GM19452 (cell line): ENCODE measurements around the gene KDM6A.
"Not testable (repeated sequence)": the region's sequence is repeated elsewhere in the genome, so short reads cannot be mapped to it uniquely, and the experiment has no call there.

Source experiments
- ATAC-seq: cut with Tn5 transposase; IDR thresholded peaks from one replicate; pipeline ENCODE4 v1.9.1; 2021; ENCODE audit not compliant: unreplicated experiment

The KDM6A gene

DNA sequence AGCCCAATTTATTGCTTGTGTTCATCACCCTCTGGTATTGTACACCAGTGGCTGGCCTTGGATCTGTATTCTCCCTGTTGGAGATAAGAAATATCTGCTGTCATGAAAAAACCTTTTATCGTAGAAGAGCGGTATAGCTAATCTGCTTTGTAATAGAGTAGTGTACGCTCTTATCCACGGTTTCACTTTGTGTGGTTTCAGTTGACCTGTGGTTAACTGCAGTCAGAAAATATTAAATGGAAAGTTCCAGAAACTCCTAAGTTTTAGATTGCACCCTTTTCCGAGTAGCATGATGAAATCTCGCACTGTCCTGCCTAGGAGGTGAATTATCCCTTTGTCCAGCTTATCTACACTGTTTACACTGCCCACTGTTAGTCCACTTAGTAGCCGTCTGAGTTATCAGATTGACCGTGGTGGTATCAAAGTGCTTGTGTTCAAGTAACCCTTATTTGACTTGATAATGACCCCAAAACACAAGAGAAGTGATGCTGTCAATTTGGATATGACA lies 42.4 kb downstream of the KDM6A start:
- ATAC-seq, result no peak

DNA sequence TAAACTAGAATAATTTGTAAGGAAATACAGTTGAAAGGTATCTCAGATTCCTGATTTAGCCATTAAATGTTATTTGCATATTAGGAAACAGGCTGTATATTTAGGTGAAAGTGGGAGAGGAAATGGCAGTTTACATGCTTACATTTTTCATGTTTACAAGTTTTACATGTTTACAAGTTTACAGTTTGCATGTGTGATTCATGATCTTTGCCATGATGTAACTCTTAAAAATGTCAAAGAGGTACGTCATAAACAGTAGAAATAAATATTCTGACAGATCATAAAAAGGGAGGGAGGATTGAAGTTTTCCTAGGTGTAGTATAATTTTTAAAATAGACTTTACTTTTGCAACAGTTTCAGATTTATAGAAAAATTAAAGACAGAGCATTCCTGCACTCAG lies 45.7 kb downstream of the KDM6A start:
- no peak for ATAC-seq

DNA sequence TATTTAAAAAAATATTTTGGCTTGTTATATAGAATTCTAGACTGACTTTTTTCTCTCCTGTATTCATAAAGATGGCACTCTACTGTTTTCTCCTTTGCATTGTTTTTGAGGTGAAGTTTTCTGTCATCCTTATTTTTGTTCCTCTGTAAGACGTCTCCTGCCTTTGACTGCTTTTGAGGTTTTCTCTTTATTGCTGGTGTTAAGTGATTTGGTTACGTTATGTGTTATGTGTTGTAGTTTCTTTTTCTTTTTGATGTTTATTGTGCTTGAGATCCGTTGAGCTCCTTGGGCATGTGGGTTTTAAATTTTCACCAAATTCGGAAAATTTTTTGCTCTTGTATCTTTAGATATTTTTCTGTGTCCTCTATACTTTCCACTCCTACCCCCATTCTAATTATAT lies 50.0 kb downstream of the KDM6A start:
- no peak for ATAC-seq

DNA sequence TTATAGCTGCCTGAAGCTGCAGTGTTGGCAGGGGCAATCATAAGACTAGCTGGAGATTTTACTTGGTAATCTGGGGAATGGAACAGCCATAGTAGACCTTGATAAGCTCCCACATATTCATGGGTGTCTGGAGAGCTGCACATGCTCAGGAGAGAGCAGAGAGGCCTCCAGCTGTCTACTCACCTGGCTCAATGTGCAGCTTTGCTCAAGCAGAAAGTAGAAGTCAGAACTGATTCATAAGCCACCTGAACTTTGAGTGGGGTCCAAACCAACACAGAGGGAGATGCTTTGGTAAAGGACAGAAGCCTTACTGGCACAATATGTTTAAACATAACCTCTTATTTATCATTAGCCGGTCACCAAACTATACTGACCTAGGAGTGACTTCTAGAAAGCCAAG lies 54.4 kb downstream of the KDM6A start:
- ATAC-seq, result no peak

DNA sequence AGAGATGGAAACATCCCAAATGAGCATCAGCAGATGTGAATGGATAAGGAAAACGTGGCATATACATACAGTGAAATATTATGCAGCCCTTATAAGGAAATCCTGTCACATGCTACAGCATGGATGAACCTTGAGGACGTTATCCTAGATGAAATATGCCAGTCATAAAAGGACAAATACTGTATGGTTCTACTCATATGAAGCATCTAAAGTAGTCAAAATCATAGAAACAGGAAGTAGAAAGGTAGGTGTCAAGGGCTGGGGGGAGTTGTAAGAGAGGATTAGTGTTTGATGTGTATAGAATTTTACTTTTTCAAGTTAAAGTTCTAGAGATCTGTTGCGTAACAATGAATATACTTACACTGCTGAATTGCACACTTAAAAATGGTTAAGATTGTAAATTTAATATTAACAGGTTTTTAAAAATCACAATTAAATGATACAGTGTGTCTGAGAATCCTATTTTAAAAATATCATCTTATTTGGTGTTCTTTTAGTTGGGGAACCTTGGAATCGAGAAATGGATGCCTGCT lies 58.5 kb downstream of the KDM6A start:
- no peak for ATAC-seq

DNA sequence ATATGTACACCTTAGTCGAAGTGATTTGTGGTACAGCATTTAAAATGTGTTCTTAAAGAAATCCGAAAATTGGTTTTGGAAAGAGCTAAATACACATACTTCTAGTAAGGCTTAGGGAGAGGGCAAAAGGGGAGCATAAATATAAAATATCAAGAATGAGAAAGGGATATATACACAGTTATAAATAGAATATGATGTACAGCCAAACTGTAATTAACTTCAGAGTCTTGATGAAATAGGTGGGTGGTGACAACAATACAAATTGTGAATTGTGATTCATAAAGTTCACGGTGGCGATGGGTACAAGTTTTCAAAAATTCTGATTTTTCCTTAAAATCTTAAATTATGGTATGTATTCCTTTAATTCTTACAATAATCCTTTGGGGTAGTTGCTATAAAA lies 62.2 kb downstream of the KDM6A start:
- no peak for ATAC-seq

DNA sequence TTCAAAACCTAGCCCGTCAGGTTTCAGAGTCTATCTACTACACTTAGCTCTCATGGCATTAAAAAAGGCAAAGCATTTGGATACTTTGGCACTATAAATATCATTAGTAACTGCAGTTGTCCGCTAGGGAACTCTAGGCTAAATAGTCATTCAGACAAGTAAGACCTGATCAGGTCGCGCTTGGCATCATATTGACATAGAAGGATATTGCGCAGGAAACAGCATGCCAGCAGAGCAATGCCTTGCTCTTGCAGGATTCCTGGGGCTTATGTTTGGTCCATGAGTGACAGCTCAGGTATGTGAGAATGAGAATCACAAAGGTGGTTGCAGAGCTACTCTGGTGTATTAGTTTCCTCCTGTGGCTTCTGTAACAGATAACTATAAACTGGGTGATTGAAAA lies 62.7 kb downstream of the KDM6A start:
- no peak for ATAC-seq

DNA sequence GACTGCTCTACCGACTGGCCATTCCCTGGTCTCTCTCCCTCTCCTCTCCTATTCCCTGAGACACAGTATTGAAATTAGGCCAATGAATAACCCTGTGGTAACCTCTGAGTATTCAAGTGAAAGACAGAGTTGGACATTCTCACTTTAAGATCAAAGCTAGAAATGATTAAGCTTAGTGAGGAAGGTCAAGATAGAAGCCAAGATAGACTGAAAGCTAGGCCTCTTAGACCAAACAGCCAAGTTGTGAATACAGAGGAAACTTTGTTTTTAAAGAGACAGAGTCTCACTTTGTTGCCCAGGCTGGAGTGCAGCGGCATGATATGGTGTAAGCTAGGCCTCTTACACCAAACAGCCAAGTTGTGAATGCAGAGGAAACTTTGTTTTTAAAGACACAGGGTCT lies 64.6 kb downstream of the KDM6A start:
- ATAC-seq, result peak; percentile 58

DNA sequence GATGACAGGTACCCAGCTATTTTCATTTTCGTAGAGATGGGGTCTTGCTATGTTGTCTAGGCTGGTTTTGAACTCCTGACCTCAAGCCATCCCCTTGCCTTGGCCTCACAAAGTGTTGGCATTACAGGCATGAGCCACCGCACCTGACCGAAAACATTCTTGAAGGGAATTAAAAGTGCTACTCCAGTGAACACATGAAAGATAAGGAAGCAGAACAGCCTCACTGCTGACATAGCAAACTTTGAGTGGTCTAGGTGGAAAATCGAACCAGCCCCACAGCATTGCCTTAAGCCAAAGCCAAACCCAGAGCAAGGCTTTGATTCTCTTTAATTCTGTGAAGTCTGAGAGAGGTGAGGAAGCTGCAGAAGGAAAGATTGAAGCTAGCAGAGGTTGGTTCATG lies 65.1 kb downstream of the KDM6A start:
- no peak for ATAC-seq

DNA sequence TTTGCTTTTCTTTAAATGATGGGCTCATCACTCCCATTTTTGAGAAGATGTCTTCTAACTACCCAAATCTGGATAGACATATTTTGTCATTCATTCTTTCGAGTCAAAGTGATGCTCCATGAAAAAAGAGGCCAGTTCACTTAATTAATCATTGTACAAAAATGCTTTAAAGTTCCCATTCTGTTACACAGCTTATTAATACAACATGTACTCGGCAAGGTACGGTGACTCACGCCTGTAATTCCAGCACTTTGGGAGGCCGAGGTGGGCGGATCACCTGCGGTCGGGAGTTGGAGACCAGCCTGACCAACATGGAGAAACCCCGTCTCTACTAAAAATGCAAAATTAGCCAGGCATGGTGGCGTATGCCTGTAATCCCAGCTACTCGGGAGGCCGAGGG lies 67.6 kb downstream of the KDM6A start:
- ATAC-seq, result not testable (repeated sequence)

DNA sequence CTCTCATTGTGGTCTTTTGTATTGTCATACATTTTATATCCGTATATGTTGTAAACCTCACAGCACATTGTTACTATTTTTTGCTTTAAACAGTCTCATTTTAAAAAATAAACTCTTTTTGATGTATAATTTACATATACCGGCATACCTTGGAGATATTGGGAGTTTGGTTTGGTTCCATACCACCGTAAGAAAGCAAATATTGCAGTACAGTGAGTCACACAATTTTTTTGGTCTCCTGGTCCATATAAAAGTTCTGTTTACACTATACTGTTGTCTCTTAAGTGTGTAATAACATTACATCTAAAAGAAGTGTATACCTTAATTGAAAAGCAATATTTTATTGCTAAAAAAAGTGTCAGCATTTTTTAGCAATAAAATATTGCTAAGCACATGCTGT lies 70.0 kb downstream of the KDM6A start:
- ATAC-seq, result no peak

DNA sequence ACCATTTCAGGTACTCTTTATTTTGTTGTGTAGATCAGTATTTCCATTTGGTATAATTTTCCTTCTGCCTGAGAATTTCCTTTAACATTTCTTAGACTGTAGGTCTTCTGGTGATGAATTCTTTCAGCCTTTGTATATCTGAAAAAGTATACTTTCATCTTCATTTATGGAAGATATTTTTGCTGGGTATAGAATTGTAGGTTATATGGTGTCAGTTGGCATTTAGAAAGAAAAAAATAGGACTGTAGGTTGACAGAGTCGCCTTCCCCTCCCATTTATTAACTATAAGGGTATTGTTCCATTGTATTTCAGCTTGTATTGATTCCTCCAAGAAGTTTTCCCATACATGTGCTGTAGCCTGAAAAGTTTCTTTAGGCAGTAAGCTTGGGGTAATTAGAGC lies 71.9 kb downstream of the KDM6A start:
- no peak for ATAC-seq

DNA sequence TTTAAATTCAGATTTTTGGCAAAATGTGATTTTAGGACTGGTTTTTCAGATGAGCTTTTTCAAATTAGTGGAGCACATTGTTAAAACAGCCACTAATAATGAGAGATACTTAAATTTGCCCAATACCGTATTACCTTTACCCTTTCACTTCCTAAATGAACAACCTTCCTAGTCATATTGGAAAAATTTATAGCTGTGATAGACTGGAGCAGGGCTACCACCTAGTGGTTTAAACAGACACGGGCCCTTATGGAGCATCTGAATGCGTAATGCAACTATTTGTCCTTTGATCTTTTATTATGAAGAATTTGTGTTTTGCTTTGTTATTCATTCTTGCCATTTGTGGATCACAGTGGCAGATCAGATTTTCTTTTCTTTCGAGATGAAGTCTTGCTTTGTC lies 72.7 kb downstream of the KDM6A start:
- ATAC-seq, result no peak

DNA sequence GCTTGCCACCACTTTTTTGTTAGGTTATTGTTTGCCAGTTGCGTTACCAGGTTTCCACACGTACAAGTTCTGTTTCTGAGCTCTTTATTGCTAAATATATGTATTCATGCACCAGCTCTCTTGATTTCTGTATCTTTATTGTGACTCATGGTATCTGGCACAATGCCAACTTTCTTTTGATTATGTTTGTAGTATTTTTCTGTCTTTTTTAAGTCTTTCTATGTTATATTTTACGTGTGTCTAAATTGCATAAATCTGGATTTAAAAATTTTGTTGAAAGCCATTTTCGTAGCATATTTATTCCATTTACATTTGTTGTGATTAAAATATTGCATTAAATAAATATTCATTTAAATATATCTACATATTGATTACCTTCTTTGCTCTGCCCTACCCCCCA lies 73.8 kb downstream of the KDM6A start:
- no peak for ATAC-seq

DNA sequence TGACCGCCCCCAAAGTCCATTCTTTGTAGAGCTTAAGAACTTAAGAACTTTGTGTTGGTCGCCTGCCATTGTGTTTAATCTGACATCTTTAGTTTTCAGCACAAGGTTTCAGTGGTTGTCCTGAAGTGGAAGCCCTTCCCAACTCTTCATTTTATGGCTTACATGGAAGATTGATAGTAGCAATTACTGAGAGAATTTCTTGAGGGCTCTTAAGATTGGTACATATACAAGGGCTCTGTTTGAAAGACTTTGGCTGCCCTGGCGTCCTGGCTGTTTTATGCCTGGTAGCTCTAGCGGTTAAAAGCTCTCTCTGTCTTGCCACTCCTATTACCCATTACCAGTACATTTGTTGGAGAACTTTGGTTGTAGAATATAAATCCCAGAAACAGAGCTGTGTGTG lies 75.0 kb downstream of the KDM6A start:
- ATAC-seq, result no peak

DNA sequence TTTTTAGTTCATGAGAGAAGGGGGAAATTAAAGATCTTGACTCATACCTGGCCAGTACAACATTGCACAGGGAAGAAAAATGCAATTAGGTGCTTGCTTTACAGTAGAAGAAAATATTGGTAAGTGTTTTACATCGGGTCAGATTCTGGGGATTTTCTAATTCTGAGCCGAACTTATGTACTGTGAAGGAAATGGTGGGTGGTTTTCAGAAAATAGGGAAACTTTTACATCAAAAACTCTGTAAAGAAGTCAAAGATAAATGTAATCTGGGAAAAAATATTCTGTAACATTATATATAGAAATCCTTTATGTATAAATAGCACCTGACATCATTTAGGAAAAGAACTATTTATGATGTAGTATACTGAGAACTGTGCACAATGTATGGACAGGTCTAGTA lies 75.4 kb downstream of the KDM6A start:
- ATAC-seq, result no peak

DNA sequence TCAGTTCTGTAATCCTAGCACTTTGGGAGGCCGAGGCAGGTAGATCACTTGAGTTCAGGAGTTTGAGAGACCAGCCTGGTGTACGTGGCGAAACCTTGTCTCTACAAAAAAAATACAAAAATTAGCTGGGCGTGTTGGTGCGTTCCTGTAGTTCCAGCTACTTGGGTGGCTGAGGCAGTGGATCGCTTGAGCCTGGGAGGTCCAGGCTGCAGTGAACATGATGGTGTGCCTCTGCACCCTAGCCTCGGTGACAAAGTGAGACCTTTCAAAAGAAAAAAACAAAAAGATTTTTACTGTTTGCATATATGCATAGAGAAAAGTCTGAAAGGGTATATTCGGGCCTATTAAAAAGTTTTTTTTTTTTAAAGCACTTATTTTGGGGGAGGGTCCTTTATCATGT lies 76.1 kb downstream of the KDM6A start:
- no peak for ATAC-seq

DNA sequence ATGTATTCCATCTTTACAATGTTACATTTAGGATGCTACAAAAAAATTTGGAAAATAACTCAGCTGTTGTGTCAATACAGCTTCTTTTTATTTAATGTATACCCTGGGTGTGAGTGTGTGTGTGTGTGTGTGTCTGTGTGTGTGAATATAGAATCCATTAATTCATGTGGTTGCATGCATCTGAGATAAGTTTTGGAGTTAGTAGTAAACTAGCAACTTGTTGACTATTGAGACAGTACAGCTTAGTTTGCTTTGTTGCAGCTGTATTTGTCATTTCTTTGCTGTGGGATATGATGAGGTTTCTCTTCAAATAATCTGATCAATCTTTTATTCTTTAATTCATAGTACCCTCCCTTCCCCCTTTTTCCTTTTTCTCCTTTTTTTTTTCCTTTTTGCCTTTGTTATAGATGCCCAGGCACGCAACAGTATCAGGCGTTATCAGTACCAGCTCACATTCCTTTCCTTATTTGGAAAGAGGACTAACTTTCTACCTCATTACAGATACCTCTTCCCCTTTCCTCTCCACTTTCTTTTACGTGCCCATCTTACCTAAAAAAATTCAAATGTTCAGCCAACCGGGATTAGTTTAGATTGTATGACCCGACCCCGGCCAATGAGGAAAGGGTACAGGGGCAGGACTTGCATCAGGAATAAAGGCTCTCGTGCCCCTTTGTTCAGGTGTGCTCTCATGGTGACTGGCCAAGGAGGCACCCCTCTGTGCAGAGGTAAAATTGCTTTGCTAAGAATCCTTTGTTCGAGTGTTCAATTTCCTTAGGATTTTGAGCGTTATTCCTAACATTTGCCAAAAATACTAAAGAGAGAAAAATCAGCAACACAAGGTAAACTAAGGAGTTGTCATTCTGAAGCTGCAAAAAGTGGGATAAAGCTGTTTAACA lies 77.7 kb downstream of the KDM6A start:
- ATAC-seq, result not testable (repeated sequence)

DNA sequence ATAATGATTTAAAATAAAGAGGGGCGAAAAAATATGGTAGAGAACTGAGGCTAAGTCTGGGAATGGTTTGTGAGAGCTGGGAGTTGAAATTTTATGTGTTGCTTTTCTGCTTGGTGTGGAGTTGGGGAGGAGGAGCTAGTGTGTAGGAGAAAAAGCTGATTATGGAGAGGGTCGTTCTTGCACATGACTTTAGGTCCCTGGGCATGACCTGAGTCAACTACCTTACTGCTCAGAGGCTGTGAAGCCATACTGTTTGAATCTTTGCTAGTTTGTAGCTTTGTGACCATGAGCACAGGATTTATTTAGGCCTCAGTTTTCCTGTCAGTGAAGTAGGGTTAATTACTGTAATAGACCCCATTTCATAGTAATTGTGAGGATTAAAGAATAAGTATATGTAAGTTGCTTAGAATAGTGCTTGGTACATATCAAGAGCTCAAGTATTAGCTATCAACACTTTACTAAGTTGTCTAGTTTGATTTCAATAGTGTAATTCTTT lies 78.6 kb downstream of the KDM6A start:
- ATAC-seq, result no peak

DNA sequence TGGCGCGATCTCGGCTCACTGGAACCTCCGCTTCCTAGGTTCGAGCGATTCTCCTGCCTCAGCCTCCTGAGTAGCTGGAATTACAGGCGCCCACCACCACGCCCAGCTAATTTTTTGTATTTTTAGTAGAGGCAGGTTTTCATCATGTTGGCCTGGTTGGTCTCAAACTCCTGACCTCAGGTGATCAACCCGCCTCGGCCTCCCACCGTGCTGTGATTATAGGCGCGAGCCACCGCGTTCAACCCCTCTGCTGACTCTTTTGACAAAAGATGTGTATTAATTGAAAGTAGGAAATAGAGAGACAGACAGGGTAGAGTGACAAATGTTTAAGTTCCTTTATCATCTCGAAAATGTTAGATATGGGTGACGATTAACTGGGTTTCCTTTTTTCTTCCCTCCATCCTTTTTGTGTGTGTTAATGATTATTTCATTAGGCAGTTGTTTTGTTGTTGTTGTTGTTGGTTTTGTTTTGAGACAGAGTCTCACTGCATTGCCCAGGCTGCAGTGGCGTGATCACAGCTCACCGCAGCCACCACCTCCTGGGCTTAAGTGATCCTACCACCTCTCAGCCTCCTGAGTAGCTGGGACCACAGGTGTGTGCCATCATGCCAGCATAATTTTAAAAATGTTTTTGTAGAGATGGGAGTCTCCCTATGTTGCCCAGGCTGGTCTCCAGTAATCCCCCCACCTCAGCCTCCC lies 79.5 kb downstream of the KDM6A start:
- ATAC-seq, result no peak

DNA sequence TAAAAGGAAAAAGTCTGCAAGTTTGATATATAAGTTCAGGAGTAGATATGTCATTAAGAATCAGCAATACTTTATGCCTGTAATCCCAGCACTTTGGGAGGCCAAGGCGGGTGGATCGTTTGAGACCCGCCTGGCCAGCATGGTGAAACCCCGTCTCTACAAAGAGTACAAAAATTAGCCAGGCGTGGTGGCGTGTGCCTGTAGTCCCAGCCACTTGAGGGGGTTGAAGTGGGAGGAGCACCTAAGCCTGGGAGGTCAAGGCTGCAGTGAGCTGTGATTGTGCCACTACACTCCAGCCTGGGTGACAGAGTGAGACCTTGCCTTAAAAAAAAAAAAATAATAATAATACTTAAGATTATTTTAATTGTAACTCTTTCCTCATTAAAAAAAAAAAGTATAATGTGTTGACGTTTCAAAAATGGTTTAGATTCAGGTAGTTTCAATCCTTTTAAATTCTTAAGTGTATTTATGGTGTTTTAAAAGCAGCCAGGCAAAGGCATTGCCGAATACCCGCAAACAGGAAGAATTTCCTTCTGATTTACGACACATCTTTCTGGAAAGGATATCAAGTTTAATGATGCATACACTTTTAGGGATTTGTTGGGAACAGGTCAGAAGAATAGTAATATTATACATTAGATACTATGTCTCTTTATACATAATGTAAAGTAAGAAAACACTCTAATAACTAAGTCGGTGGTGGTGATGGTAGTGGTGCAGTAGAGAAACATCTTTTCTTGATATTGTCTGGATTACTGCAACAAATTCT lies 80.9 kb downstream of the KDM6A start:
- no peak for ATAC-seq
